T-helper 2 cell treated with Interferon-gamma antibody and Interleukin-4, amounts not matched to agents 100 ng/mL and 5 ng/mL, for 36 hours (primary cell): ENCODE results near the gene LRRK1. TPM values are rescaled to one million over a fixed set of nuclear protein-coding genes. Genes with fewer than 3 reads are reported as not detected.

Experiments
- intact Hi-C: fragments of 100-400 bp; cut with micrococcal nuclease; formaldehyde crosslinking; loops from one replicate; pipeline ENCODE4 v1.15.1; 2023
- total RNA-seq: library from RNA; stranded (reverse); gene quantifications from 2 replicates; pipeline ENCODE4 v1.2.3, GENCODE V29; 2022

LRRK1 gene
- total RNA-seq, 1 donor from 2014 or later = 0.64 TPM

DNA sequence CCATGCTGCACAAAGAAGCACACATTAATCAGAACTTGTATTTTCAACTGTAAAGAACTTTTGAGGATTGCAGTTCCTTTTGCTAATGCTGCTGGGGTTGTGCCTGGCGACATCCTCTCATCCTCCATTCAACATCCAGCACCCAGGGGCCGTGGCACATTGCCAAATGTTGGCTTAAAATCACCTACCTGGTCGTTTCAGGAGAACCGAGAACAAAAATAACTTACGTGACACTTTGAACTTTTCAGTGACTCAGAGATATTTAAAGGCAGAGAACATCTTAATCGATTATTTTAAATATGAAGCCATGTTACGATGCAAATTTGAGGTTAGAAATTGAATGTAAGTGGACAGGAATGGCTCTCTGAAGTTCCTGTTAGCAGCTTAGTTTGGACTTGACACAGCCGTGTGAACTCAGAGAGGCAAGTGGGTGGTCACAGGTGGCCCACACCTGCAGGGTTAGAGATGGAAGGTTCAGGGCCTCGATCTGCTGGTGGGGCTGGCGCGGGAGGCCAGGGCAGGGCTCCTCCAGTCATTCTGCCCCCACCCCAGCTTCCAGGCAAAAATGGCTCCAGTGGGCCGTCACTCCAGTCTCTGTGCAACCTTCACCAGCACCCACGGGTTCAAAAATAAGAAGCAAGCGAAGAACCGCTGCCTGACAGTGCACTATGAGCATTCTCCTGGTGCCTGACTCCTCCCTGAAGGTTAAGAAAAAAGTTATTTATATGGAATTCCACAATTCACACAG lies 12.2 kb downstream of the LRRK1 start:
- intact Hi-C loops = no loop called here

DNA sequence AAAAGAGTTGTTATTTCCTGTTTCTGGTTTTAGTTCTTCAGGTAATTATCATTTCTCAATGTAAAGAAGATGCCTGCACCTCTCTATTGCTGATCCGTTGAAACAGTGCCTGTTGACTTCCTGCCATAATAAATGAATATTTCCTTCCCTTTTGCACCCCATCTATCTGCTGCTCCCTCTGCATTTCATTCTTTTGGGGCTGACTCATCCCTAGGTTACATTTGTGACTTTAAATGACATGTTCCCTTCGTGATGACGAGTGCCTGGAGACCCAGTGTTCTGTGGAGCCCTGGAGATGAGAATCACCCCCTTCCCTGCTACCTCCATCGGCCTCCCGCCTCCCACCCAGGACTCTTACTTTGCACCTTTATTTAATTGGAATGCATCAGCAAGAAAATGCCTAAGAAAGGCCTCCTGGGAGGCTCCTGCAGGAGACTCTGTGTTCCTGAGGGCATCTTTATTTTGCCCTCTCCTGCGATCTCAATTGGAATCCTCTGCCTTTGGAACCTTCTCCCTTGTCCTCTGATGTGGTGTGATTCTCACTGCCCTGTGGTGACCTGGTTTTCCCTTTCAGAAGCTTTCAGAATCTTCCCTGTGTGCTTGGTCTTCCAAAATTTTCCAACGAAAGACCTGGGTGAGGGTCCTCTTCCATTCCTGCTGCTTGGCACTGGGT lies 13.7 kb downstream of the LRRK1 start:
- intact Hi-C loops = no loop called here

DNA sequence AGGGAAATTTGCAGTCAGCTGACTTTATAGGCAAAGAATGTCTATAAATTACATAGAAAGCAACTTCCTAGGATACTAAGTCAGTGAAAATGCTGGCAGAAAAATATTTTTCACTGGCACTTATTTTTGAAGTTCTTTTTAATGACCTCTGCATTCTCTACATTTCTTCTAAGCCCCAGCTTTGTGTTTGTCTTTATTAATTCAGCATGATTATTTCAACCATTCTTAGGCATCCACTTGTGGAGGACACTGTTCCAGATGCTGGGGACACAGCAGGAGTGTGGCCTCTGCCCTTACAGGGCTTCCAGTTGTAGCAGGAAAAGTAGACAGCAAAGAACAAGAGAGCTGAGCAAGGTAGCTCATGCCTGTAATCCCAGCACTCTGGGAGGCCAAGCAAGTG lies 15.0 kb downstream of the LRRK1 start:
- intact Hi-C loops = no loop called here

DNA sequence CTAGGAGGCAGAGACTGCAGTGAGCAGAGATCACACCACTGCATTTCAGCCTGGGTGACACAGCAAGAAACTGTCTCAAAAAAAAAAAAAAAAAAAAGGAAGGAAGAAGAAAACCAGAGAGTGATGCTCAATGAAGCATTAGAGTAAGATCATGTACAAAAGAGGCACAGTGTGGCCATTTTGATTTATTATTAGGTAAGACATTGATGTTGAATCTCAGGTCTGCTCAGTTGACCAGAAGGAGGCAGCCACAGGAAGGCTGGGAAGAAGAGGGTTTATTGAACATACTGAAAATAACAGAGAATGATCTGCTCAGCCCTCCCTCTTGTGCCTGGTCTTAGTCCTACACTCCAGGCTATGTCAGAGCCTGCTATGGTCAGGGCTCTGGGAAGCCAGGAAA lies 15.6 kb downstream of the LRRK1 start:
- intact Hi-C loops = no loop called here

DNA sequence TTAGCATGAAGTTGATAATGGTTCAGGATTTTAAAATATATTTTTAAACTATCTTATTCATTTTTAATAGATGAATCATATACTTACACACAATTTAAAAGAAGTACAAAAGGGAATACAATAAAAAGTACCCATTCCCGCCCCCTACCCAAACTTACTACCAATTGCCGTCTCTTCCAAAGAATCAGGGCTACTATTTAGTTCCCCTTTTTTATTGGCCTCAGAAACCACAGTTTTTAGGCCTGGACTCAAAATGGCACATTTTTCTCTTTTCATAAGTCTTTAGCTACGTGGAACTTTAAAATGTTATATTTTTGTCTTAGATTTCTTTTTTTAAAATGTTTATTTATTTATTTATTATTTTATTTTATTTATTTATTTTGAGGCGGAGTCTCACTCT lies 18.0 kb downstream of the LRRK1 start:
- intact Hi-C loops = no loop called here

DNA sequence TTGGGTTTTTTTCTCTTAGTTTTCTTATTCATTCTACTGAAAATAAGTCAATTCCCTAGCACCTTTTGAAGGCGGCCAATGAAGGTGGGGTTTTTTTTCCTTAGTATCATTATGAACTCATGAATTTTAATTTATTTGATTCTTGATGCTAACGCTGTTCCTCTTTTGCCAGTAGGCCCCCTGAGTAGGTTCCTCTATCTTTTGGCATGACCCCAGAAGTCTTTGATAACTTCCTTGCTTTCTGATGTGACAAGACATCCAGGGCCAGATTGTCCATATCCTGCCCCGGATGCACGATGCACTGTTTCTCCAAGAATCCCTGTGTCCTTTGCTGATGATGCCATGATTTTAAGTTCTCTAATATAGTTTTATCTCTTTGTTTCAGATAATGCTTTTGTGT lies 20.6 kb downstream of the LRRK1 start:
- intact Hi-C loops = loop anchor here (2.0 kb wide), 1 partner anchor 19 kb away; no protein-coding TSS in a partner anchor

DNA sequence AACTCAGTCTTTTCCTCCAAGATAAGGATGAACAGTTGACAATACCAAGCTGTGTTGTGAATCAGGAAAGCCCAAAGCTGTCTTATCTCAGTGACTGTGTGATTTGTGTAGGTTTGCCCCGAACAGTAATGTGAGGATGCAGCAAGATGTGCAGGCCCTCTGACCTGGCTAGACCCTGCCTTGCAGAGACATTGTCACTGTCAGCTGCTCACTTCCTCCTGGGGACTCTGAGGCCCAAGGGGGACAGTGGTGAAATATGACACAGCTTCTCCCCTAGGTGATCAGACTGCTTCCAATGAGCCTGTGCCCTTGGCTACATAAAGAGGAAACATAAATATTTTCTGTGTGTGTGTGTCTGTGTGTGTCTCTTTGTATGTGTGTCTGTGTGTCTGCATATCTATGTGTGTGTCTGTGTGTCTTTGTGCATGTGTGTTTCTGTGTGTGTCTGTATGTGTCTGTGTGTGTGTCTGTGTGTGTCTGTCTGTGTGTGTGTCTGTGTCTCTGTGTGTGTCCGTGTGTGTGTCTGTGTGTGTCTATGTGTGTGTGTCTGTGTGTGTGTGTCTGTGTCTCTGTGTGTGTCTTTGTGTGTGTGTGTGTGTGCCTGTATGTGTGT lies 21.7 kb downstream of the LRRK1 start:
- intact Hi-C loops = loop anchor here (2.0 kb wide), 1 partner anchor 20 kb away; no protein-coding TSS in a partner anchor

DNA sequence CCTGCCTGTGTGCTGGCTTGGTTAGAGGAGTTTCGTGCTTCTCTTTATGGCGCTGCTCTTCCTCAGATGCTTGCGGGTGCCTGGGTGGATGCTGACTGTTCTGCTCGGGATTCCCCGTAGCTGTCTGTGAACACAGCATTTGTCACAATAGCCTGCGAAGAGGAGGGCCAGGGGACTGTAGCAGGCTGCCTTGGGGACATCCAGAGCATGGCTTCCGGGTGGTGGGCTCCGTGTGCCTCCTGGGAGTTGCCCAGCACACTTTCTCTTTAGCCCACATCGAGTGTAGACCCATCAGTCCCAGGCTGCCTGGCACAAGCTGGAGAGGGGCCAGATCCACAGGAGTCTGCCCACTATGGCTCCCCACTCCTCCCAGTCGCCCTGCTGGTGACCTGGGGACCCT lies 22.4 kb downstream of the LRRK1 start:
- intact Hi-C loops = loop anchor here (2.0 kb wide), 1 partner anchor 21 kb away; no protein-coding TSS in a partner anchor

DNA sequence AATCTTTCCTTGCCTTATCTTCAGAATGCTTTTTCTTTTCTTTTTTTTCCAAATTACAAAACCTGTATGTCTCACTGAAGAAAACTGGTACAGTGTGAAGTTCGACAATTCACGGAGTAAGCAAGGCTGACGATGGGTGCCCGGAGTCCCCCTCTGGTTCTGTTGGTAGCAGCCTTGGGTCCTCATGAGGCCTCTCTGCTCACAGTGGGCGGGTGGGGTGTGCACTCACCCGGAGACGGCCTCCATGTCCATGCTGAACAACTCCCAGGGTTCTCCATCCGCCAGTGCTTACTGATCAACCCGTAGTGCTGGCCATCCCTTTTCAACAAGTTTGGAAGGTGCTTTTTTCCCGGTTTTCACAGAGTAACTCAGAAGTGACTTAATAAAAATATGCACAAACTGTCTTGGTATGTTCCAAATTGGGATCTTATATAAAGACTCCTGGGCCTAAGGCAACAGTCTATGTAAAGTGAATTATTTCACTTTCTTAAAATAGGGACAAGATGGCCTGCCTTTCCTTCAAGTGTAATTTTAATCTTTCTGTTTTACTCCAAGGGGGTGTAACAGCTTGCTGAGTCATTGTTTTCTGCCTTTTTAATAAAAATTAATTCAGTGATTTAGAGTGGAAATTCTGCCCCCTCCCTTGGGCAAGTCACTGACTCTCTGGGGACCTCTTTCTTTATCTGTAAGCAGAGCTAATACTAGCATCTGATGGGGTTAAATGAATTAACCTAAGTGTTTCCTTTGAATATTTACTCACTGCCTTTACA lies 23.7 kb downstream of the LRRK1 start:
- intact Hi-C loops = no loop called here

DNA sequence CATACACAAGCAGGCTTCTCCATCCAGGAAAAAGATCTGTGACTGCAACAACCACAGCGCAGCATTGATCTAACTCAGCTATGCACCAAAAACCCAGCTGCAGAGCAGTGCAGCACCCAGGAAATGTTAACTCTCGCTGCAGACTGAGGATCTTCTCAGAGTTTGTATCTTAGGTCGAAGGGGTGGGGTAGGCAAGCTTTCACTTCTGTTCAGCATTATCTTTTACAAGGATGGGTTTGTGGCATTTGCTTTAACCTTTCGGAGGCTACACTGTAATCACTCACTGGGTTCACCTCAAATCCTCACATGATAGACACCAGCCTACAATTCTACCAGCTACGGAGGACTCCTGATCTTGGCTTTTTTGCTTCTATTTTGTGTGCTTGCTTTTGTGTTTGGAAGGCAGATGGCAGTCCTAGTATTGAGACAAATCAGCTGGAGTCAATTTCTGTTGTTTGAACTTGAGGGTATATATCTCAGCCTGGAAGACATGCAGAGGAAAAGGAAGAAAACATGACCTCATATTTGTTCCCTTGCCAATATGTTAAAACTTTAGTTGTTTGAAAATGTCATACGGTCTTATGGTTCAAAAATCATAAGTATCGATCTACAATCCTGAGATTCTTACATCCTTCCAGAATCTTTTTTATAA lies 25.2 kb downstream of the LRRK1 start:
- intact Hi-C loops = no loop called here

DNA sequence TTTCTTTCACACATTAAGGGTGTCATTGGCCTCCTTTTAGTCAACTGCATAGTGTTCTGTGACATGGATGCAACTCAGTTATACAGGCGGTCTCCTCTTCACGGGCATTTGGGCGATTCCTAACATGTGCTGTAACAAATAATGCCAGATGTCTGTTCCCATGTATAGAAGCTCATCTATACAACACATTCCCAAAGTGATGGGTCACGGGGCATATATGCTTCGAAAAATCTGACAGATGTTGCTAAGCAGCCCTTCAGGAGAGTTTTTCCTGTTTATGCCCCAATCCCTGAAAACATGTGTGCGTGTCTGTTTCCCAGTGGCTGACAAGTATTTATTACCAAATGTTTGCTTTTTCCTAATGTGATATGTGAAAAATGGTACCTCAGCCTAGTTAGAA lies 25.8 kb downstream of the LRRK1 start:
- intact Hi-C loops = no loop called here

DNA sequence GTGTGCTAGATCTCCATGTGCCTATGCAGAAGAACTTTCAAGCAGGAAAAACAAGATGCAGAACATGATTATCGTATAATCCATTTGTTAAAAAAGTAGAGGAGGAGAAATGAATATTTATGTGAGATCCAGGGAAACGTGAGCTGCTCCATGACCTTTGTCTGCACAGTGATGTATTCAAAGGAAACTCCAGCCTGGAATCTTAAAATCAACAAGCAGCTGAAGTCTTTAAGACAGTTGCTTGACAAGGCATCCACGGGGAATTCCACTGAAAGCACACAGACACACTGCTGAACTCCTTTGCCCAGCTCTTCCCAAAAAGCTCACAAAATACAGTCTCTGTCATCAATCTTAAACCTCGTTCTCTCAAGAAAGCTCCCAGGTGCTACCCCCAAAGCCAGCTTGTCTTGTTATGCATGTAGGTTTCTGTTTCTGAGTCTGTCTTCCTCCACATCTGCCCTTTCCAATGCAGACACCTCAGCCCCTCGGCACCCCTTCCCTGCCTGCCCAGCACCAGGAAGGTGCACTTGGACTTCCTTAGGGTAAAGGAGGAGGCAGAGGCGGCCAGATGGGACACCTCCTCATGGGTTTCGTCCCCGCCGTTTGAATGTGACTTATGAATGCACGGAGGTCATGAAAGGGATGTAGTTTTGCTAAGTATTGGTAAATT lies 28.7 kb downstream of the LRRK1 start:
- intact Hi-C loops = no loop called here

DNA sequence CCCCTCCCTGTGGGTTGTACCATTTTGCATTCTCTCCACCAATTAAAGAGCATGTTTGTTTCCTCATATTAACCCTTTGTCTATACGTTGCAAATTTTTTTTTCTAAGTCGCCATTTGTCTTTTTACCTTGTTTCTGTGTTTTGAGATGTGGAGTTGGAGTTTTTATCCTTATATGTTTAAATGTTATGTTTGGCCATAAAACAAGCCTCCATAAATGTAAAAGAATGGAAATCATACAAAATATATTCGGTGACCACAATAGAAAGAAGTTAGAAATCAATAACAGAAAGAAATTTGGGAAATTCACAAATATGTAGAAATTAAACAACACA lies 29.2 kb downstream of the LRRK1 start:
- intact Hi-C loops = no loop called here

DNA sequence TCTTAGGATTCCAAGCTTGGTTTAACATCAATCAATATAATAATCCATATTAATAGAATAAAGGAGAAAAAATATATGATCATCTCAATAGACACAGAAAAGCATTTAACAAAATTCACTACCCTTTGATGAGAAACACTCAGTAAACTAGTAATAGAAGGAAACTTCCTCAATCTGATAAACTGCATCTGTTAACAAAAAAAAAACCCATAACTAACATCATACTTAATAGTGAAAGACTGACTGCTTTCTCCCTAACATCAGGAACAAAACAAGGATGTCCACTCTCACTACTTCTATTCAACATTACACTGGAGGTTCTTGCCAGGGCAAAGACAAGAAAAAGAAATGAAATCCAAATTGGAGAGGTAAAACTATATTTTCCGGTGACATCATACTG lies 30.5 kb downstream of the LRRK1 start:
- intact Hi-C loops = no loop called here

DNA sequence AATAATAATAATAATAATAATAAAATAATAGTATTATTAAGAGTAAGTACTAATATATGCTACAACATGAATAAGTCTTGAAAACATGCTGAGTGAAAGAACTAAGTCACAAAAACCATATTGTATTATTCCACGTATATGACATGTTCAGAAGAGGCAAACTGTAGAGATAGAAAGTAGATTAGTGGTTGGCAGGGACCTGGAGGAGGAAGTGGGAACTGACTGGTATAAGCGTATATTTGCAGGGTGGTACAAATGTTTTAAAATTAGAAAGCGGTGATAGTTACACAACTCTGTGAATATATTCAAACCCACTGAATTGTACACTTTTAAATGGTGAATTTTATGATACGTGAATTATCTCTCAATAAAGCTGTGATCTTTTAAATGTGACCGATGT lies 32.8 kb downstream of the LRRK1 start:
- intact Hi-C loops = no loop called here

DNA sequence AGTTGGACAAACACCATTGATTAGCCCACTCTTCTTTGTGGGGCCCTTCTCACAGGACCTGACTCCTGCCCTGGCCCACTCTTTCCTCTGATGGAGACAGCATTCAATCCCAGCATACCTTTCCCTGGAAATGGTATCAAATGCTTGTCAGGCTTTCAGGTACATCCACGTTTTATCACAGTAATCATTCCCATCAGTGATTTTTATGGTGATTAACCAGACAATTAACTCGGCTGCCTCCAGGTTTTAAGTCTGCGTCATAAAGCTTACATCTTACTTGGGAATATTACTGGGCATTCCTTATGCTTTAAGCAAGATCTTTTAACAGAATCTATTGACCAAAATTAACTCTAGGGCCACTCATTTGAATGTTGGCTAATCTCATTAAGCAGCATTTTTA lies 33.4 kb downstream of the LRRK1 start:
- intact Hi-C loops = no loop called here

DNA sequence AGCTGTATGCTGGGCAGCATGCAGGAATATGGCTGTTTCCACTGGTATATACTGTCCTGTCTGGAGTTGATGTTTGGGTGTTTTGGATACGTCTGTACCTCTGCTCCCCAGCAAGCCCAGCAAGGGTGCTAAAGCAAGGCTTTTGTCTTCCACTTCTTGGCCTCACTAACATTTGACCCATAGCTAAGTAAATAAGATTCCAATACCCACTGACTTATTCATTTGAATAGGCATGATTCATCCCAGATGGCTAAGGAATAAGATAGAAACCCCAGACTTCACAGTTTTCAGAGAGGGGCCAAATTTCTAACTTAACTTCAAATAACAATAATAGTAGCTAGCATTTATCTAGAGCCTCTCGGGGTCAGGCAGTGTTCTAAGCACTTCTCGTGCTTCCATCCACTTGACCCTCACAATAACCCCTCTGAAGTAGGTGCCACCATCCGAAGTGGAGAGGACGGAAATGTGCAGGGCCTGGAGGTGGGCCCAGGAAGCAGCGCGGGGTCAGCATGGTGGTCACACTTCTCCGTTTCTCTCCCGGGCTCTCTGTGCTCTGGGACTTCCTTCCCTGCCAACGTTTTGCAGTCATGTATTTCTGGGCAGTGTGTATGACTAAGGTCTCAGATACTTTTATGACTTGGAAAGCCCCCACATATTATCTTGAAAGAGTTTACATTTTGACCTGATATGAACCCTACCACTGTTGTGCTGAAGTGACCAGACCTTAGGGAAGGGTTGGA lies 39.3 kb downstream of the LRRK1 start:
- intact Hi-C loops = no loop called here

DNA sequence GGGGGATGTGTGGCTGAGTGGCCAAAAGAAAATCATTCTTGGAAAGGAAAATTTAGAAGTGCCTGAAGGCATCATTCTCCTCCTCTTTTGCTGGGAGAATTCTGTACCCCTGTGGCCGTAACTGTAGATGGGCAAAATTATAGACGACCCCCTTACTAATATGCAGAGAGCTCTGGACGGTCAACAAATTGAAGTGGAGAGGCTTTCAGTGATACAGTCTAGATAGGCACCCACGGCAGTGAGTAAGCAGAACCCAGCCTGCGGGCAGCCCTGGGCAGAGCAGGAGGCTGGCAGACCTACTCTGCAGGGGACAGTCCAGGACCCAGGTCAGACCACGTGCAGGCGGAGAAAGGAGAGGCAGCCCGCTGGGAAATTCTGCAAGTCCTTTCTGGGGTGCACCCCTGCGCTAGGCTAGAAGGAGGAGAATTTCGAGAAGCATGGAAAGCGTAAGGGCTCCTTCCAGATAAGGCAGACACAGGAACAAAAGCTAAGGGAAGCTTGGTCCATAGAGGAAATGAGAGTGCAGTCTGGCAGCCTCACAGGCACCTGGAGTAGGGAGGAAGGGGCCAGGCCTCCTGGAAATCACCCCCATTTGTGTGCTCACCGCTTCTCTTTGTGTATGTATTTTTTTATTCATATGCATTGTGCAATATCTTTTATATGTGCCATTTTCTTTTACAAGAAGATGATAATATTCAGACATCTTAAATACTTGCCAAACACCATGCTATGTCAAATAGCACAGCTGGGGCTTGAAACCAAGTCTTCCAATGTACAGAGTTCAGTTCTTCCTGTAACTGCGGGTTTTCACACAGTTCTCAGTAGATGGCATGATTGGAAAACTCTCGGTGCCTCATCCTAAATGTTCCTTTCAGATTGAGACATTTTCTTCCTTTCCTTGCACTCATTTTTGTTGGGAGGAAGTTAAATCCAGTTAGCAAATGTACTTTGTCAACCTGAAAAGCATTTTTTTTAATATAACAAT lies 40.2 kb downstream of the LRRK1 start:
- intact Hi-C loops = no loop called here

DNA sequence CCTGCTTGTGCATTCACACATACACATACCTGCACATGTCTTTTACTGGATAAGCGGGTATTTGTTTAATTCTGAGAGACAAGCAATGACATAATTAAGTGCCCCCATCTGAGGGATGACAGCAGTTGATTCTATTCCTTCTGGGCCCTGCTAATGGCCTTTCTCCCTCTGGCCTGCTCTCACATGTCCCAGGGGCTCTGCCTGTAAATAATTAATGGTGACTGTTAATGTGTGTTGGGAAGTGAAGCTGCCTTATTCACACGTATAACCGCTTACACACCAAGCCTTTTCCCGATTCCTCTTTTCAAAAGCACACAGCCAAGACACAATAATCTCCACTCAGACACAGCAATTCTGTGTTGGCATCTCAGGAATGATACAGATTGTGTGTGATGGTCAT lies 47.8 kb downstream of the LRRK1 start:
- intact Hi-C loops = loop anchor here (1.0 kb wide), 1 partner anchor 10 kb away; no protein-coding TSS in a partner anchor
